NCI-H1092 treated with DMSO at 0.1 percent for 48 hours (cell line): ENCODE data around the gene TBC1D5.
"Not testable (repeated sequence)": the region's sequence is repeated elsewhere in the genome, so short reads cannot be mapped to it uniquely, and the experiment has no call there.

Source experiments
- DNase-seq: peaks from one replicate; lab custom pipeline; 2025; lab: John Stamatoyannopoulos, UW

Gene TBC1D5

DNA sequence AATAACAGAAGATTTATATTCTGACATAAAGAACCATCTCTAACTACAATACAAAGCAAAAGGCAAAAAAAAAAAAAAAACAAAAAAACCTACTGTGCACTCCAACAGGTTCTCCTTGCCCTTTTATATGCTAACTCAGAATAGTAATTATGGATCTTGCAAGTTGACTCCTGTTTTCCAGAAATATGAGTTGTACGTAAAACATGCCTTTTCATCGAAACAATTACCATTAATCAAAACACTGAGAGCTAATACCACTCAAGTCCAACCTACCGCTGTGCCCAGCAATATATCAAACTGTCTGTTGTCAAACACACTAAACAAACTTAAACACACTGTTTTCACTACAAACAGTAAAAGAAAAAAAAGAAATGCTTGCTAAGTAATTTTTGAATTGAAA lies 389.8 kb downstream of the TBC1D5 start:
- DNase-seq, result no peak

DNA sequence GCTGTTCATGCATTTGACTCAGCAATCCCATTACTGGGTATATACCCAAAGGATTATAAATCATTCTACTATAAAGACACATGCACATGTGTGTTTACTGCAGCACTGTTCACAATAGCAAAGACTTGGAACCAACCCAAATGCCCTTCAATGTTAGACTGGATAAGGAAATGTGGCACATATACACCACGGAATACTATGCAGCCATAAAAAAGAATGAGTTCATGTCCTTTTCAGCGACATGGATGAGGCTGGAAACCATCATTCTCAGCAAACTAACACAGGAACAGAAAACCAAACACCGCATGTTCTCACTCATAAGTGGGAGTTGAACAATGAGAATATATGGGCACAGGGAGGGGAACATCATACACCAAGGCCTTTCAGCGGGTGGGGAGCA lies 391.2 kb downstream of the TBC1D5 start:
- DNase-seq, result not testable (repeated sequence)

DNA sequence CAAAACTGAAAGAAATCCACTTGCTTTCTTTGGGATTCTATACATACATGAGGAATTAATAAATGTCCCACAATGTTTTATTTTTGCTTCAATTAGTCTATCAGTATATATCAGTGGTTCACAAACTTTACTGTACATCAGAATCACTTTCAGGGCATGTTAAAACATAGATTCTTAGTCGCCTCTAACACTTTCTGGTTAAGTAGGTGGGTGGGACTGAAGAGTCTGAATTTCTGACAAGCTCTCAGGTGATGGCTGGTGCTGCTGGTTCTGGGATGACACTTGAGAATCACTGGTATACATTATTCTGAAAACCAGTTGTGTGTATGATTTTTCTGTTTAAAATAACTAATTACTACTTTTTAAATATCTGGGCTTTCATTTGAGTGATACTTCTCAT lies 393.3 kb downstream of the TBC1D5 start:
- DNase-seq, result no peak

DNA sequence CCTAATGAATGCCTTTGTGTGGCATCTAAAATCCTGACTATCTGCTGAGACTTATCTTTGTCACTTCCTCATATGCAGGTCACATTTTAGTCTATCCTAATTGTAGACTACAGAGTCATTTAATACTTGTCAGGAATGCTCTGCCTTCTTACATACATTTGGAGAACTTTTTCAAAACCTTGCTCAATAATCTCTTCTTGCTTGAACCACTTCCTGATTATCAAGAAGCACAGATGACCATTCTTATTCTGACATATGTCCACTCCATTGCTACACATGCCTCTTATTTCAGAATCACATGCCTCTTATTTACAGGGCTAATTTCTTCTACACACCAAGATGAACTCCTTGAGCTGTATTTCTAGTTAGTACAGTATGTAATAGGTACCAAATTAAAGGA lies 400.3 kb downstream of the TBC1D5 start:
- DNase-seq, result no peak

DNA sequence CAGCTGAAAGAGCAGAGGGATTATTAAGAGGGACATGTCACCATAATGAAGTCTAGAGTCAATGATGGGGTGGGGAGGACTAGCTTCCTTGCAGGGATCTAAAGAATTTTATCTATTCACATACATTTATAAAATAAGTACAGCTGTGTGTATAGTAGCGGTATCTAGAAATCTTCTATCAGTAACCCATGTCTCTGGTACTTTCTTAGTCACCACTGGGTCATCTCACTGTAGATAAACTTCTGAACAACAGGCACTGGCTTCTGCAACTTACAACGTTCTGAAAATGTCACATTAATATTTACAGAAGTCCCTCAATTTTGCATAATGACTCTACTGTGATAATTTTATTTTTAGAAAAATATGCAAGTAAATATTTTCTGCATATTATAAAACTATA lies 401.7 kb downstream of the TBC1D5 start:
- DNase-seq, result no peak

DNA sequence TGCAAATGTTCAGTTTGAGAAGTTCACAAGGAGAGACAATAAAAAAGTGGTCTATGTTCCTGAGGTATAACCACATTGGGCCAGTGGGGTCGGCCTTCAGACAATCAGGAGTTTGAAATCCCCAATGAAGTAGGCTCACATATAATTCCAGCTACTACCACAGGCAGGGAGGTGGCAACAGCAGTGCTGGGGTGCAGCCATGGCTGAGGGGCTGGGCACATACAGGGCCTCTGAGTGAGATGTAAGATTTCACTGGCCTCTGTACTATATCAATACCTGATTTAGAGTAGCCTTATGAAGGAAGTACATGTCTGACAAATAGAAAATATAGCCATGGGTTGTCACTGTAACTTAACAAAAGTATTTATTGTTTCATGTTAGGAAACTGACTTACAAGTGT lies 402.2 kb downstream of the TBC1D5 start:
- DNase-seq, result no peak

DNA sequence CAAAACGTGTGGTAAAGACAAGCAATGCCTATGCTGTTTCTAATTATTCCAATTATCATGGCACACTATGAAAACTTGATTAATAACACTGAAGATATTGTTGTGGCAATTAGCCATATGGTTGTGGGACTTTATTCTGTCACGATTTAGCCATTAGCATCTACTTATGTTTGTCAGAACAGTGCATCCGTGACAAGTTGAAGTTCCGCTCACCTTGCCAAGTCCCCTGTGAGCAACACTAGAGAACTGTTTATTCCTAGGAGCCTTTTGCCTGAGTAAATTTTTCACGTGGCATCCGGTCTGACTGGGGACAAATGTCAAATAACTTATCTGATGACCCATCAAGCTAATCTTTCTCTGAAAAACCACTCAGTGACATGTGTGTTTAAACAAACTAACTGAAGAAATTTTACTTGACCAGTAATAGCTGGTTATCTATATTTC lies 403.3 kb downstream of the TBC1D5 start:
- DNase-seq, result no peak

DNA sequence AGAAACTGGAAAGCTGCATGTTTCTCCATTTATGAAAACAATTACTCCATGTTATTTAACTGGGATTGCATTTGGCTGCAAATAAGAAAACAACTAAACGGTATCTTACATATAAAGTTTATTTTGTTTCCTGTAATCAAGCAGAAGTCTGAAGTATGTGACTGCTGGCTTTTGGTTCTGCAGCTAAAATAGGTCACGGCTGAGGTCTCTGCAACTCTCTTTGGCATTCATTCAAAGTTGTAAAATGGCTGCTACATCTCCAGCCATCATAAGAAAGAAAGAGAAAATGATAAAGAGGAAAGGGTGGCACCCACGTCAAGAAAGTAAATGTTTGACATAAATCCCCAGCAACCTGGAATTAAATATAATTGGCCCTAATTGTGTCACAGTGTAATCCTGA lies 406.1 kb downstream of the TBC1D5 start:
- no peak for DNase-seq

DNA sequence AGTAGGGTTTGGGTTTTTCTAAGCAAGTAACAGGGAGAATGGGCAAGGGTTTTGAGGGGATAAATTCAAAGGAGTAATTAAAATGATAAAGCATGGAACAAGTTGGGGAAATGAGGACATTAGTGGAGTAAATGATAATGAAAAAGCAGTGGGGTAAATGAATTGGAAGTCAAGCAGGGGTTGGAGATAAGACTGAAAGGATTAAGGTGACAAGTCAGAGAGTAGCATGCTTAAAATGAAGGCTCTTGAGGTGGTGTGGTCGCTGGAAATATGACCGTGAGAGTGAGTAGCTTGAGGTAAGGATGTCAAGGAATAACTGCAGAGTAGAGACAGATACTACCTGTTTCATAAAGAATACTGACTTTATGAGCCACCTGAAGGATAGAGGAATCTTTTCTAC lies 408.5 kb downstream of the TBC1D5 start:
- DNase-seq, result no peak

DNA sequence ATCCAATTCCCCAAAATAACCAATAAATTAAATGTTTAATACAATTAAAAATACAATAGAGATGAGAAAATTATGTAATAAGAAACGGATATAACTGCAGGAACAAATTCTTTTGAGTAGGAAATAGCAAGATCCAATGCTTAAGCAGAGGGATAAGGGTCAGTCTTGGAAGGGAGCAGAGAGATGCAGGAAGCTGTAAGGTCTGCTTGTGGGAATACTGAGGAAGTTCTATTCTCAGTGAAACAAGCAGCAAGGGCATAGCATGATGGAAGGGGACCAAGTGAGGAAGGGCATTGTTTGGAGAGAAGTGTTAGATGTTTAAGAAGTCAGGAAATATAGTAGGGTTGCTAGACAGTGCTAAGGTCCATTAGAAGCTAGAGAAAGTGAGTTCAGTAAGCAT lies 409.0 kb downstream of the TBC1D5 start:
- no peak for DNase-seq

DNA sequence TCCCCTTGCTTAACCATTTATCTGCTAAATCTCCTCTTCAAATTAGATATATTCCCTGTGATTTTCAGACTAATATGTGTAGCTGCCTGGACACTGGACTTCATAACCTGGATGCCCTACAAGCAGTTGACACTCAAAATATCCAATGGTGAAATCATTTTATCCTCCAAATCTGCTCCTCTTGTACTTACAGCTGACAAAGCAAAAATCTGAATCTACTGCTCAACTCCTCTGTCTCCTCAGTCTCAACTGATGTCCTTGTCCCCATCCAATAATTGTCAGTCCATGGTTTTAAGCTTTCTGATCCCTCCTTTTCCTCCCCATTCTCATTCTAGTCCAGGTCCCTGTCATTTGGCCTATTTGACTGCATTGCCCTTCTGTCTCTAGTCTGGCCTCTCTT lies 411.8 kb downstream of the TBC1D5 start:
- DNase-seq, result no peak

DNA sequence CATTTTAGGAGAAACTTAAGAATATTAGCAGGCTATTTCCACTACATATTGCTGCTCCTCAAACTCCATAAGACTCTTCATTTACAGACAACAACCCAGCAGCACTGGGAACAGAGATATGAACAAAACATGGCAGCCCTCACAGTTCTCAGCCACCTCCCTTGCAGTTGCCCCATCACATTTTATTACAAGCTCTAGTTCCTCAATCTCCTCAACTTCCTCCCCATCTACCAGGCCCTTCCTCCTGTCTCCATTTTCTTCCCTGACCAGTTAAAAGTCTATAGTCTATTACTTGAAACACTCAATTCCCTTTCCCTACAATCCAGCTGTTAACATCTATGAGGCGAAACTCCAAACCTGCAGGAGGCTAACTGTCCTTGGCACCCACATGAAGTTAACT lies 412.5 kb downstream of the TBC1D5 start:
- DNase-seq, result no peak

DNA sequence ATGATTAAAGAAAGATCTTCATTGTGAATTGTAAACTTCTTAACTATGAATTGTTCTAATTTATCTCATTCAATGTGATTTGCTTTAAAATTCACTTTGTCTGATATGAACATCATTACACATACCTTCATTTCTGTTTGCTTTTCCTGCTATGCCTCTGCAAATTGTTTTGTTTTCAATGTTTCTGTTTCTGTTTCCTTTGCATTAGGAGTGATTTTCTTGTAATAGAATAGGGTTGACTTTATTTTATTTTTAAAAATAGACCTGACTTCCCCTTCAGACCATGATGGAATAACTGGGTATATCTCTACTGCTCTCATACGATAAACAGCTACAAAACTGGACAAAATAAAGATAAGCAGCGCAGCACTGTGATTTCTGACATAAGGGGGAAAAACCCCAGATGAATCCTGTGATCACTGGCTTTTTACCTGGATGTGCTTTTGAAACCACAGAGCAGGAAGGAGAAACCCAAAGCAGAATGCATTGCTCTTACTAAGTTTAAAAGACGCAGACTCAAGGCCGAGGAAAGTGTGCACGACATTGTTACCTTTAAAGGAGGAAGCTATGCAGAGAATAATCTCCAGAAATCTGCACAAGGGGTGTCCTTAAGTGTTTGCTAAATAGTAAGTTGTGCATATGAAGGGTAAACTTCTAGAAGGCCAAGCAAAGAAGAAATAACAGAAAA lies 420.2 kb downstream of the TBC1D5 start:
- DNase-seq, result no peak

DNA sequence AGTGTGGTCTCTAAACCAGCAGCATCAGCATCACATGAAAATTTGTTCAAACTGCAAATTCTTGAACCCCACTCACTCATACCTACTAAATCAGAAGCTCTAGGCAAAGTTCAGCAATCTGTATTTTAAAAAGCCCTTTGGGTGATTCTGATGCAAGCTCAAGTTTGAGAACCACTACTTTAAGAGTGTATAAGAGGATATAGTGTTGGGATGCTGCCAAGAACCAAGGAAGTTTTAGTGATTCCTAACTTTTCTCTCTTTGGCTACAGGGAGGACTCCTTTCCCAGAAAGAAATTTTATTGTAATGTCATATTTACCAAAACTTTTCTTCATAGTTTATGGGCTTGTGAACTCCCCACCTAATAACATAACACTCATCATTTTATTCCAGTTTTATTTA lies 422.2 kb downstream of the TBC1D5 start:
- DNase-seq, result no peak

DNA sequence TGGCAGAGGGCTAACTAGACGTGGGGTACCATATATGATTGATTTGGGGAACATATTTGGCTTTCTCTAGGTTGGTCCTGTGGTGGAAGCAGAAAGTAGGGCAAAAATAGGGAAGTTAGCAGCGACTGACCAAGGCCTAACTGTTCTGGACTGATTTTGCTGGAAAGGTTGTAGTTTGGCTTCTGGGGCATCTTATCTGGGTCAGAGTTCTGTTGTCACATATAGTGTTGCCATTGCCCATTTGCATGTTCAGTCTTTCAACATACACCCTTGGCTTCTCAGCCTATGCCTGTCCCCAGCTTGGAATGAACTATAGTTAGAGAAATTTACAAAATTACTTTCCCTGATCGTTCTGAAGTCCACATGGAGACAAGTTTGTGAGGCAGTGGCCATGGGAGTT lies 426.5 kb downstream of the TBC1D5 start:
- no peak for DNase-seq

DNA sequence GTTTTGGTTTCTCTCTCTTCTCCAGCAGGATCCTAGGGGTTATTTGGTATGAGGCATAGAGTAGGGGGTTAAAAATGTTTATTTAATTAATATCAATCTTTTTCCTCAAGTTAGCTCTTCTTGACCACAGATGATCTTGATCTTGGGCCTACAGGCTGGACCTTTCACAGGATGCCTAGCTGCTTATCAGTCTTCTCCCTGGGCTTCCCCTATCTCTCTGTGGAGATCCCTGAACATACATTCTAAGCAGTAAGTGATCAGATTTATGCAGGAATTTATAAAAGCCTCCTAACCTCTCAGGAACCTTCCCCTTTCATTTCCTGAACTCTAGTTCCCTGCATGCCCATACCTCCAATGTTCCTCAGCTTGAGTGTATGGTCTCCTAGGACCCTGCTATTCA lies 428.3 kb downstream of the TBC1D5 start:
- DNase-seq, result no peak

DNA sequence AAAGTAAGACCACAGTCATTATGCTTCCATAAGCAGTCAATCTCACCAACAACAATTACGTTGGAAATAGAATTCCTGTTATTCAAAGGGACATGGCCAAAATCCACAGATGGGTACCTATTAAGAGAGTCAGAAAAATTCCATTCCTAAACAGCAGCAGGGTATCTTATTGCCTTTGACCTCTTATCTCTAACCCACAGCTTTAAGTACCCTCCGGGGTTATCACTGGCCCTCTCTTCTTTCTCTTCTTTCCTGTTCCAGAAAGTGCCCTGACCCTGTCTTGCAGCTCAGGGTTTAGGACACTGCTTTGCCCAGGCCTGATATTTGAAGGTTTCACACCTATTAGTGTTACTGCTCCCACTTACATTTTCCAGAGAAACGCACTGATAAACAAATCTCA lies 428.7 kb downstream of the TBC1D5 start:
- DNase-seq, result no peak

DNA sequence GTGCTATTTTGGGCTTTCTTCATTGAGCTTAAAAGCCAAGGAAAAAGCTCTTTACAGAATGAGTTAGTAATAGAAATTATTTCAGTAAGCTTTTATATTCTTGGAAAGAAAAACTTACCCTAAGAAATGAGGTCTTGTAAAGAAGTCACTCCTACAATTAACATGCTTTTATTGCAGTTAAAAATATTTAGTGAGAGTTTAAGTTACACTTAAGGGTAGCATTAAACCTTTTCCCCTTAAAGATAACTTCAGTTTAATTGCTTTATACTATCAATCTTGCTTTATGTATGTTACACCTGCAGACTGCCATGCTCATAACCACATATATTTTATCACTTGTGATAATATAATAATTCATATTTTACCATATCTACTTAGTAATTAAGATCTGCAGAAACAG lies 431.4 kb downstream of the TBC1D5 start:
- no peak for DNase-seq

DNA sequence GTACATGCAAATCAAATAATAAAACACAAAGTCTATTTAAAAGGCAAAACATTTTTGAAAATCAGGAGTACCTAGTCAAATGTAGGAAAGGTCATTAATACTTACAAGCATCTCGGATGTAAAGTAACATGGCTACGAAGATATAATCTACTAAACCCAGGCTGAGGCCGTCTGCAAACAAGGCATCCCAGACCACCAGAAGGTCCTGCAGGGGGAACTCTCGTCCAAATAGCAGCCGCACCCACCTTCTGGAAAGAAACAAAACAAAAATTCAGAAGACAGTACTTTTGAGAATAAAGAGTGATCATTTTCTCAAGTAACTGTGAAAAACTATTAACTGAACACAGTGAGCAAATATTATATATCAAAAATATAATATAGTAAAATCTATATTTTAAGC lies 434.5 kb downstream of the TBC1D5 start:
- DNase-seq, result no peak

DNA sequence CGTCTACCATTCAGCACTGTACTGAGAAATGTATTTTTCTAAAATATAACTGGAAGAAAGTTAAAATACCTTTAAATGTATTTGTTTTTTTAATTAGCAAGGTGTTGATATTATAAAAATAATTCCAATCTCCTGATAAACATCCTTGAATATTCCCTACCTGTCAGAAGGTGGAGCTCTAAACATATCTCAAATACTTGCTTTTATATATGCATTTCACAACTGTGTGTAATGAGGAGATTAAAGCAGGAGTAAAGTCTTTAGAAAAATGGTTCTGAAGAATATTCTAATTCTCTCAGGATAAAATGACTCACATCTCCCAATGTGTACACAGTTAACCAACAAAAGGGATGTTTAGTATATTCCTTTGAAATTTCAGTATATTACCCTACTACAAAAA lies 434.9 kb downstream of the TBC1D5 start:
- DNase-seq, result no peak

DNA sequence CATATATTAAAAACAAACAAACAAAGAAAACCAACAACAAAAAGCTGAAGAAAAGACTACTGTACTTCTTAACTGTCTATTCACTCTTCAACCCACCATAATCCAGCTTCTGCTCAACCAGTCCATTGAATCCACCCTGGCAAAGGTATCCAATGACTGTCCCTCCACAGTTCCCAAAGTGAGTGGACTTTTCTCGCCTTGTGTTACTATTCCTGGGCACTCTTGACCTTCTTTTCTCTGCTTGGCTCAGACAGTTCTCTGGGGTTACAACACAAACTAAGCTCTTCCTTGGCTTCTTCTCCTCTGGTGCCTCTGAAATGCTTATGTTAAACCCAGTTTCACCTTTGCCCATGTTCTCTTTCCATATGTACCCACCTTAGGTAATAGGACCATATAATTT lies 437.5 kb downstream of the TBC1D5 start:
- no peak for DNase-seq

DNA sequence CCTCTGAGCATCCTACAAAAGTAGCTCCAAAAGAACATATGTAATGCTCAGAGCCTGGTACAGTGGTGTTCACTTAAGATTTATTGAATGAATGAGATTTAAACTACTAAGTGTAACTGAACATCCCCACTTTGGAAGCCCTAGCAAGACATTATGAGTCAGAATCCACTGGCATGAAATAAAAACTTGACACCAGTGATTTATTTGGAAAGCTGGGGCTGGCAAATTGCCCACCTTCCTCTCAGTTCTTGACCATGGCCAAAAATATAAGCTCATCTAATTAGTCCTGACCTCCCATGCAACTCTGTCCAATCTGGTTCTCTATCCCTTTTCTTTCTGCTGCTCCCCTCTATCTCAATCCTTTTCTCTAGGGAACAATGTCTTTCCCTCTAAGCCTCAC lies 439.7 kb downstream of the TBC1D5 start:
- no peak for DNase-seq

DNA sequence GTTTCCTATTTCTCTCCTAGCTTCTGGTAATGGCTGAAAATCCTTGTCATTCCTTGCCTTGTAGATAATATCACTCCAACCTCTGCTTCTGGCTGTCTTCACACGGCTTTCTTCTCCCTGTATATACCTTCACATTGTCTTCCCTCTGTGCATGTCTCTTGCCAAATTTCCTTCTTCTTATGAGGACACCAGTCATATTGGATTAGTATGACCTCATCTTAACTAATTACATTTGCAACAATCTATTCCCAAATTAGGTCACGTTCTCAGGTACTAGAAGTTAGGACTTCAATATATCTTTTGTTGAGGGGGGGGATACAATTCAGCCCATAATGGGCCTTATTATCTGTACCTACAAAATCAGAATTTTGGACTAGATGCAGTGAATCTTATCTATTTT lies 440.3 kb downstream of the TBC1D5 start:
- DNase-seq, result no peak

DNA sequence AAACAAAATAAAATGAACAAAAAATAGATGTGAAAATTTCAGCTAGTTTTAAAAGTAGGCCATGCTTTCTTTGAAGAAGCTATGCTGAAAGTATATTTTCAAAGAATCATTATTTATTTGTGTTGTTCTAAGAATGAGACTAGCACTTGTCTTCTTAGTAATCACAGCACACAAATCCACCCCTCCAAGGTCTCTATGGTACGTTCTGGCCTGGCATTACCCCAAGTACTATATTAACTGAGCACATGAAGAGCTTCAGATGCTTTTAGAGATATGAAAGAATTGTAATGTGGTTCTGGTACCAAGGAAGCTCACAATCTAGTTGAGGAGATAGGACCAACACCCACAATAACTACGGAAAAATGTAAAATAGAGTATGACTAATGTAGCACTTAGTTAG lies 441.2 kb downstream of the TBC1D5 start:
- DNase-seq, result peak; percentile 1

DNA sequence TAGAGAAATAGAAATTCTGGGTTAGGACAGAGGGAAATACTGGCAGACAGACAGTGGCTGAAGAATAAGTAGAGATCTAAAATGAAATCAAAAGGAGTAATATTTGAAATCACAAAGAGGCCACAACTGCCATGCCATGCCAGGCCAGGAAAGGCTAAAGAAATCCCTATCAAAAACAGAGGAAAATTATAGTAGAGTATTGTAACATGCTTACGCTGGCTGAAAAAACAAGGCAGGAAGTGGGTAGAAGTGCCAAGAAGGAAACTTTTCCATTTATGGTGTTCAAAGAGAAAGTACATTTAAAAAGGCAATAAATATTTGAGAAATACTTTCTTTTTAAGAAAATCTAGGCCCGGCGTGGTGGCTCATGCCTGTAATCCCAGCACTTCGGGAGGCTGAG lies 442.0 kb downstream of the TBC1D5 start:
- DNase-seq, result no peak
